ENCODE data around the gene GRAMD1C.
"Not testable (repeated sequence)": the region's sequence is repeated elsewhere in the genome, so short reads cannot be mapped to it uniquely, and the experiment has no call there.

The GRAMD1C gene

GRCh38 chr3:113838631-113839209 is at the start of gene GRAMD1C:
Gene GRAMD1C, plus strand, starts transcription at chr3:113838788. Its CDS starts 122 bp downstream, at chr3:113838910.
- peak; percentile 85 for DNase-seq

DNA sequence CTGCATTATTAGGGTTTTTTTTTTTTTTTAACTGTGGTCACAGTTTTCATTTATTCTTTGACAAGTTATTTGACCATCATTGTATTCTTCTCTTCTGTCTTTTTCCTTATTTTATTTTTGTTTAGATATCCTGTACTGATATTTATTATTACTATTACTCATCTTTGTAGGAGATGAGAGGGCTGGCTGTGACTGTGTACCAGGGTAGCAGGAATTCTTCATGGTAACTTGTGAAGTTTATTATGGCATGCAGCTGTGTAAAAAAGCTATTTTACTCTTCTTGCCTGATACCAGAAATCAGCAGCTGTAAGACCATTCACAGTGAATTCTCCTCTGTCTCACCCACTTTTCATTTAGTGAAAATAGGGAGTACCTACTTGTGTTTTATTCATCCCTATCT is 47.2 kb upstream of the GRAMD1C start:
- no peak for DNase-seq

GRCh38 chr3:113794526-113794925 is 44.1 kb upstream of the GRAMD1C start:
- DNase-seq, result no peak

DNA sequence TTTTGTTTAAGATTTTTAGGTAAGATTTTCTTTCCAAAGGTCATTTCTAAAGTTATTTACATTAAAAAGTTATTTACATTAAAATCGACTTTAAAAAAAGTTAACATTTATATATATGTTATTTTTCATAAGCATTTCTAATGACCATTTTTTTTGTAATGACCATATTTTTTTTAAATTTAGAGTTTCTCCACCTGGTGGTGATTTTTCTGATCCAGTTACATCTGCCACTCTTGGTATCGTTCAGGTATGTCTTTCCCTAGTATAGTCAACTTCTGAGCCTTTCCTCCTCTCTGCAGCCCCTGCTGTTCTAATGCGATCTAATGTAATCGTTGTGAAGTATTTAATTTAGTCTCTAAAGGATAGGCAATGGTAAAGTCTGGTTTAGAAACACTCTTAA is 42.9 kb upstream of the GRAMD1C start:
- no peak for DNase-seq

DNA sequence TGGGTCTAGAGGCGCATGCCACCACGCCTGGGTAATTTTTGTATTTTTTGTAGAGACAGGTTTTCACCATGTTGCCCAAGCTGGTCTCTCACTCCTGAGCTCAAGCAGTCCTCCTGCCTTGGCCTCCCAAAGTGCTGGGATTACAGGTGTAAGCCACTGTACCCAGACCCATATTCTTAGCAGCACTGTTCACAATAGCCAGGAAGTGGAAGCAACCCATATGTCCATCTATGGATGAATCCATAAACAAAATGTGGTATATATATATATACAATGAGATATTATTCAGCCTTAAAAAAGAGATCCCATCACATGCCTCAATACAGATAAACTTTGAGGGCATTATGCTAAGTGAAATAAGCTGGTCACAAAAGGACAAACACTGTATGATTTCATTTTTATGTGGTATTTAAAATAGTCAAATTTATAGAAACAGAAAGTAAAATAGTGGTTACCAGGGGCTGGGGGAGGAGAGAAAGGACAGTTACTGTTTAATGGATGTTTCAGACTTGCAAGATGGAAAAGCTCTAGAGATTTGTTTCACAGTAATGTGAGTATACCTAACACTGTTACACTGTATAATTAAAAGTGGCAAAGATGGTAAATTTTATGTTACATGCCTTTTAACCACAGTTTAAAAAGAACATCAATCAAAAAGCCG is 35.7 kb upstream of the GRAMD1C start:
- DNase-seq, result no peak

DNA sequence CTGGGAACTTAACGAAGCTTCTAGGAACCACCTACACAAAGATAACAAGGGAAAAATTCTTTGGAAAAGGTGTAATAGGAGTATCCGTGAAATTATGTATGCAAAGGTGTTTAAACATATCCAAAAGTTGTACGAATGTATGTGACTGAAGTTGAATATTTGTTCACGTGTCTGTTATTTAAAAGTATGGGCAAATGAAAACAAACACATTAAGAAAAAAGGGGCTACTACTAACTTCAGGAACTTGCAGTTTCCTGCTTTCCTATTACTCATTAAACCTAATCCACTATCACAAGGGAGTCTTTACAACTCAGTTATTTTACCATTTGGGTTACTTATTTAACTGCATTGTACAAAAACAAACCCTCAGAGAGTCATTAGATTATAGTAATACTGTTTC is 33.9 kb upstream of the GRAMD1C start:
- DNase-seq, result no peak

DNA sequence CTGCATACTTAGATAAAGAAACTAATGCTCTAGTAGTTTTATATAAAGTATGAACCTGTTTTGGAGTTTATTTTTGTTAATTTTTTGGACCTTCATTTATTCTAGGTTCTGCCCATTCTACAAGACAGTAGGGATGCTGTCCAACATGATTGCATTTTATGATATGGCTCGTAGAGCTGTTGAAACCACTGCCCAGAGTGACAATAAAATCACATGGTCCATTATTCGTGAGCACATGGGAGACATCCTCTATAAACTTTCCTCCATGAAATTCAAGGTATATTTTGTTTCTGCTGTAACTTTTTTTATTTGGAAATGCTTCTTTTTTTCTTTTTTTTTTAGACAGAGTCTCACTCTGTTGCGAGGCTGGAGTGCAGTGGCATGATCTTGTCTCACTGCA is 33.3 kb upstream of the GRAMD1C start:
- DNase-seq, result no peak

DNA sequence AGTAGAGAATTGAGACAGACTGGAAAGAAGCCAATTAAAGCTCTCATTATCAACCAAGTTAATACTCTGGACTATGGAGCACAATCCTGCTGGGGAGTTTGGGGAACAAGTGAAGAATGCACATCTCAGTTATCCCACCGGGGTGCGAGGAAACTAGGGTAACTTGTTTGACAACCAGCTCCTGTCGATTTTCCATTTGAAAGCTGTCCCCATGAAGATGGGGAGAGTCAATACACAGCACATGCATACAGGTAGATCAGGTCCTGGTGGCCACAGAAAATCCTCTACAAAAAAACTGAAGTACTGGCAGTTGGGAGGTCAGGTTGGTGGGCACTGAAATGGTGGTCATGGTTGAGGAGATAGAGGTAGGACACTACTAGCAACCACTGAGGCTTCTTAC is 25.7 kb upstream of the GRAMD1C start:
- no peak for DNase-seq

GRCh38 chr3:113819866-113820265 is 18.7 kb upstream of the GRAMD1C start:
- no peak for DNase-seq

DNA sequence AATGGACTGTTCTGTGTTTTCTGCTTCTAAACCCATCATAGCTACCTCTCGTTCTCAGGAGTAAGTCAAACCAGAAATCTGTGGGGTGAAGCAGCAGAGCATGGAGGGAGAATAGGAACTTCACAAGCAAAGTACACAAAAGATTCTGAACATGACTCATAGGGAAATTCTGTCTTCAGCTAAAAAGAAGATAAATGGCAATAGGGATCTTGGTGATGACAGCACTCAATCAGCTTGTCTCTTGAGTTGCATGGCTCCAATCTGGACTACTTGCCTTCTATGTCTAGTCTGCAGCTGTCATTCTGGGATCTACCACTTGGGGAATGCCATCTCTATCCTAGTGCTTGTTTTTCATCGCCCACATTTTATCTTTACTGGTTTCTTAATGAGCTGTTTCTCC is 13.5 kb upstream of the GRAMD1C start:
- DNase-seq, result peak; percentile 7

DNA sequence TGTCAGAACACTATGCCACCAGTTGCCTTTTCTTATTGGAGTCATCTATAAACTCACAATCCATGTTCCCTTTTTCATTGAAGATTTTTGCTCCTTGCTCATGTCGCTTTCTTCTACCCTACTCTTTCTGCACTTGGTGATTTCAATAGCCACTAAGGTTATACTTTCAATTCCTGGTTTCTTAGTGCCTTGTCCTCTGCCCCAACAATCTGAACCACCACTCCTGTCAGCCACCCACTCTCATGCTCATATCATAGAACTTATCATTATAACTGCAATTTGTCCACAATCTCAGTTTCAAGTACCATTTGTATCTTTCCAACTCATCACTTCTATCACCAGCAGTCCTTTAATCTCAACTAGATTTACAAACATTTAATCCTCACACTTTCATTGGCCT is 10.0 kb upstream of the GRAMD1C start:
- no peak for DNase-seq

GRCh38 chr3:113829576-113830354 is 8.8 kb upstream of the GRAMD1C start:
- no peak for DNase-seq

DNA sequence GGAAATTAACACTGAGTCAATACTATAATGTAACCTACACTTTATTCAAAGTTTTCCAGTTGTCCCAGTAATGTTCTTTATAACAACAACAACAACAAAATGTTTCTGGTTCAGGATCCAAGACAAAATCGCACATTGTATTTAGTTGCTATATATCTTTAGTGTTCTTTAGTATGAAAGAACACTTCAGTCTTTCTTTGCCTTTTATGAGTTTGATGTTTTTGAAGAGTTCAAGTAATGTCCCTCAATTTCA is 7.6 kb upstream of the GRAMD1C start:
- no peak for DNase-seq

DNA sequence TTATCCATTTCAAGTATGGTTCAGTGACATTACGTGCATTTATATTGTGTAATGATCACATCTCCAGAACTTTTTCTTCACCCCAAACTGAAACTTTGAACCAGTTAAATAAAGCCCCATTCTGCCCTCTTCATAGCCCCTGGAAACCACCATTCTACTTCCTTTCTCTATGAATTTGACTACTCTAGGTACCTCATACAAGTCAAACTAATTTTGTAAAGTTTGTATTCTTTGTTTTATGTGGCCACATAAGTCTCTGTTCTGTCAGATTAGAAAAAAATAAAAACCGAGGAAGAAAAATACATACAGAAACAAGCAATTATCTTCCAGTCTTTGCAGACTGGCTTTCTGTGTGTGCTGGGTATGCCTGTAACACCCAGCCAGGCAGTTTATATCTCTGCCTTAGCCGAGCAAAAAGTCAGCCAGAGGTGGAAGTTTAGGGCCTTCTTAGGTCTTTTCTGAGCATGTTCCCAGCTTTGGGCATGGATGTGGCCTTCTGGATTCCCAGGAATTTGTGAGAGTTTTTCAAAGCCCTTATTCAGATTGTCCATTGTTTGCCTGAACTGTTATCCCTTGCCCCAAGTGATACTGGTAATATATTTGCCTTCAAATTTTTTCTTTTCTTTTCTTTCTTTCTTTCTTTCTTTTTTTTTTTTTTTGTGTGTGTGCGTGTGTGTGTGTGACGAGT is 6.0 kb upstream of the GRAMD1C start:
- no peak for DNase-seq

DNA sequence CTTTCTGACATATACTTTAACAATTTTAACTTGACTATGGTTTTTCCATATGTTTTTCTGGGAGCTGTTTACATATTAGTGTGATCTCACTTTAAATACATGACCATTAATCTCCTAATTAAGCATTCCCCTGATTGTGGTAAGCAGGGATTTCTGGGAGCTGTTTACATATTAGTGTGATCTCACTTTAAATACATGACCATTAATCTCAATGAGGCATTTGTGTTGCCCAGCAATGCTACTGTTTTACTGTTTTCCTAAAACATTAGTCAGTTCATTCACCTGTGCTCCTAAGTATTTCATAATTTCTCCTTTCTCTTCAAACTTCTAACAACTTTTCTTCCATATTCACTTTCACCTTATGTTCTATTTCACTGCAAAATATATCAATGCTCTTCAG is 3.6 kb upstream of the GRAMD1C start:
- no peak for DNase-seq

DNA sequence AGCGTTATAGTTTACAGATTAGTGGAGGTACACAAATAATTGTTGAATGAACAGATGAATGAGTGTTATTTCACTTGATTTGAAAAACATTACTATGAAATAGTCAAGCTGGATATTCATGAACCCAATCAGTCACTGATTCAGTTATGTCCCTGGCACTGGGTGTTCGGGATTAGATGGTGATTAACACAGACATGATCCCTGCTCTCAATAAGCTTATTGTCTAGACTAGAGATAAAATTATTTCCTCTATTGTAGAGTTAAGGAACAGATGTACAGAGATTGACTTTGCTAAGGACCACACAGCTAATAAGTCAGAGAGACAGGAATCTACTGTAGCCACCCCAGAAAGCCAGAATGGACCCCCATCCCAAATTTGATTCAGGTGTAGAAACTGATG is 963 bp downstream of the GRAMD1C start:
- no peak for DNase-seq

GRCh38 chr3:113844622-113845222 is 6.1 kb downstream of the GRAMD1C start:
- peak; percentile 67 for DNase-seq

GRCh38 chr3:113847247-113847646 is 8.7 kb downstream of the GRAMD1C start:
- DNase-seq, result no peak

DNA sequence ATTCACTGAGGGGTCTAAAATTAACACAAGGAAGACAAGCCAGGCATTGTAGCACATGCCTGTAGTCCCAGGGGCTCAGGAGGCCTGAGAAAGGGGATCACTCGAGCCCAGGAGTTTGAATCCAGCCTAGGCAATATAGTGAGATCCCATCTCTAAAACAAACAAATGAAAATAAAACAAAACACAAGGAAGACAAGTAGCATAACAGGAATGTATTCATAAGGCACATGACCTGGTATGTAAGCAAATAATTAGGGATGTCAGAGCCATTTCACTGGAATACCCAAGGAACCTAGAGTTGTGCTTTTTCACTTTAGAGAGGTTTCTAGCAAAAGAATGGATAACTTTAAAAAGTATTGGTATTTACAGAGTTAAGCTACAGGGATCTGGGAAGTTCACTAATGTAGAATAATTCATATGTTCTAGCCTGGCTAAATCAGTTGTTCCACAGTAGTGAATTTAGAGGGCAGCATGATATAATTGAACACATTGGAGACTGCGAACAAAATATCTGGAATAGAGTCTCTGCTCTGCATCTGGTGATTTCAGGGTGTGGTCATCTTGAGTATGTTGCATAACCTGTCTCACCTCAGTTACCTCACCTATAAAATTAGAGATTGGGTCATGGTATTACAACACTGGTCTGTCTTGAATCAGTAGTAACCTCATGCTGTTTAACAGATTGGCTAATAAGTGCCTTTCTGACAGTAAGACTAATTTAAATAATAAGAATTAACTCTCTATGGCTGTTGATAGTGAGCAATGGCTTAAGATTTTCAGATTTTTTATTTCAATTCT is 9.3 kb downstream of the GRAMD1C start:
- no peak for DNase-seq

DNA sequence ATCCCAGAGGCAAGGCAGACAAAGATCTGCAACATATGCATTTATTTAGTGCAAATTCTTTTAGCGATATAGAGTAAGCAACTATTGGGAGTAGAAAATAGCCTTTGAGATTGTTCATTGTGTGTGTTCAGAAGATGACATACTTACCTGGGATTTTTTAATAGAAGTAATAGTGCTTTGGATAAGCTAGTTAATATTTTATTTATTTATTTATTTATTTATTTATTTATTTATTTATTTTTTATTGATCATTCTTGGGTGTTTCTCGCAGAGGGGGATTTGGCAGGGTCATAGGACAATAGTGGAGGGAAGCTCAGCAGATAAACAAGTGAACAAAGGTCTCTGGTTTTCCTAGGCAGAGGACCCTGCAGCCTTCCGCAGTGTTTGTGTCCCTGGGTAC is 10.5 kb downstream of the GRAMD1C start:
- not testable (repeated sequence) for DNase-seq

DNA sequence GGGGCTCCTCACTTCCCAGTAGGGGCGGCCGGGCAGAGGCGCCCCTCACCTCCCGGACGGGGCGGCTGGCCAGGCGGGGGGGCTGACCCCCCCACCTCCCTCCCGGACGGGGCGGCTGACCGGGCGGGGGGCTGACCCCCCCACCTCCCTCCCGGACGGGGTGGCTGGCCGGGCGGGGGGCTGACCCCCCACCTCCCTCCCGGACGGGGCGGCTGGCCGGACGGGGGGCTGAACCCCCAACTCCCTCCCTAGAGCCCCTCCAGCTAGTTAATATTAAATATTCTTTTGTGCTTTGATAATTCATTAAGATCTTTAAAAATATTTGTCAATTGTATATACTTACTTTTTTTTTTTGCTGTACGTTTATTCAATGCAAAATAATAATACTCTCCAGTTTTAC is 11.3 kb downstream of the GRAMD1C start:
- DNase-seq, result not testable (repeated sequence)

GRCh38 chr3:113850391-113850790 is 11.8 kb downstream of the GRAMD1C start:
- DNase-seq, result not testable (repeated sequence)

DNA sequence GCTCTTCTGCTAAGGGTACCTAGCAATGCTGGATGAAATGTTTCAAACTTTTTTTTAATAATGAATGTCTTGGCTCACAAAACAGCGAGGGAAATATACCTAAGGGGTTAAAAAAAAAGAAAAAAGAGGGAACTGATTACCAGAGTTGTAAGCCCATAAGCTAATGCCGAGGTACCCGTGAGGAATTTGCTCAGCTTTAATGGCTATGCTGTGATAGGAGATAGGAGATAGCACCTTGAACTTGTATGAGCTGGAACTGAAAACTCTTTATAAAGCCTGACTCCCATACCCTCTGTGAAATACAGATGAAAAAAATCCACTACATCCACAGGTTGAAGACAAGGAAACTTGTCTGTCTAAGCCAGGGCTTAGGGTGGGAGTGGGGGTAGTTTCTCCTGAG is 13.9 kb downstream of the GRAMD1C start:
- no peak for DNase-seq
